SU-DHL-6 (cell line): ENCODE measurements around the gene RNF17.

Experiments used
- H2AFZ ChIP-seq: fragments of 200-600 bp; sonication (generic); 2 replicates; pipeline ENCODE4 v1.6.1; 2014; ENCODE audit warnings: low read depth, mild to moderate bottlenecking, moderate library complexity, mixed read lengths, antibody characterized with exemption, low read length; ENCODE audit not compliant: severe bottlenecking
- H3F3A ChIP-seq: fragments of 200-600 bp; shearing (Covaris generic); 2 replicates; pipeline ENCODE4 v1.6.0; 2016; ENCODE audit warnings: antibody characterized with exemption, mild to moderate bottlenecking; ENCODE audit not compliant: insufficient read depth
- H3K27ac ChIP-seq: fragments of 200-600 bp; sonication (generic); 2 replicates; pipeline ENCODE4 v1.5.1; 2016; ENCODE audit warnings: low read depth, mild to moderate bottlenecking, low read length, moderate library complexity, mixed read lengths
- H3K27me3 ChIP-seq: fragments of 200-600 bp; sonication (generic), shearing (Covaris generic); 2 replicates; pipeline ENCODE4 v1.6.0; 2014; ENCODE audit warnings: mild to moderate bottlenecking, low read length
- H3K36me3 ChIP-seq: fragments of 200-600 bp; sonication (generic); 2 replicates; pipeline ENCODE4 v1.6.1; 2014; ENCODE audit warnings: mild to moderate bottlenecking, low read length, mixed read lengths
- H3K4me2 ChIP-seq: fragments of 300-600, 200-600 bp; shearing (Covaris generic), sonication (generic); 2 replicates; pipeline ENCODE4 v1.6.0; 2014; ENCODE audit warnings: low read length, low read depth, mild to moderate bottlenecking; ENCODE audit not compliant: poor library complexity, severe bottlenecking
- H3K4me3 ChIP-seq: fragments of 200-600 bp; sonication (generic); 2 replicates; pipeline ENCODE4 v1.5.1; 2014; ENCODE audit warnings: antibody characterized with exemption, low read length, mild to moderate bottlenecking, mixed read lengths; ENCODE audit not compliant: insufficient read depth, poor library complexity, severe bottlenecking
- H3K79me2 ChIP-seq: fragments of 200-600 bp; sonication (generic); 2 replicates; pipeline ENCODE4 v1.6.1; 2014; ENCODE audit warnings: mild to moderate bottlenecking, low read length, moderate library complexity; ENCODE audit not compliant: insufficient read depth
- H3K9ac ChIP-seq: fragments of 200-600 bp; sonication (generic); 2 replicates; pipeline ENCODE4 v1.7.0; 2014; ENCODE audit warnings: mild to moderate bottlenecking, low read length
- H3K9me2 ChIP-seq: fragments of 200-600 bp; sonication (generic); replicated peaks from 2 replicates; pipeline ENCODE4 v1.6.1; 2014; ENCODE audit warnings: low read length; ENCODE audit not compliant: insufficient read depth
- H3K9me3 ChIP-seq: fragments of 200-600 bp; sonication (generic); 2 replicates; pipeline ENCODE4 v1.6.1; 2014; ENCODE audit warnings: low read length, mixed read lengths; ENCODE audit not compliant: insufficient read depth
- H4K20me1 ChIP-seq: fragments of 200-600 bp; sonication (generic); 2 replicates; pipeline ENCODE4 v1.6.1; 2014; ENCODE audit warnings: low read depth, mild to moderate bottlenecking, antibody characterized with exemption, low read length, moderate library complexity, mixed read lengths
- EZH2phosphoT487 ChIP-seq: fragments of 200-600 bp; sonication (generic), shearing (Covaris generic); conservative IDR thresholded peaks from 2 replicates; pipeline ENCODE4 v1.6.1; 2018; ENCODE audit warnings: mild to moderate bottlenecking, antibody characterized with exemption, low read length, moderate library complexity, mixed read lengths
- TF ChIP-seq, protein P1 (sequence below): fragments of 200-600 bp; sonication (generic); IDR thresholded peaks from one replicate; pipeline ENCODE4 v1.5.1; 2017; ENCODE audit warnings: antibody characterized with exemption, mild to moderate bottlenecking, low read length, moderate library complexity; ENCODE audit not compliant: insufficient read depth, poor library complexity, severe bottlenecking

The RNF17 gene

DNA sequence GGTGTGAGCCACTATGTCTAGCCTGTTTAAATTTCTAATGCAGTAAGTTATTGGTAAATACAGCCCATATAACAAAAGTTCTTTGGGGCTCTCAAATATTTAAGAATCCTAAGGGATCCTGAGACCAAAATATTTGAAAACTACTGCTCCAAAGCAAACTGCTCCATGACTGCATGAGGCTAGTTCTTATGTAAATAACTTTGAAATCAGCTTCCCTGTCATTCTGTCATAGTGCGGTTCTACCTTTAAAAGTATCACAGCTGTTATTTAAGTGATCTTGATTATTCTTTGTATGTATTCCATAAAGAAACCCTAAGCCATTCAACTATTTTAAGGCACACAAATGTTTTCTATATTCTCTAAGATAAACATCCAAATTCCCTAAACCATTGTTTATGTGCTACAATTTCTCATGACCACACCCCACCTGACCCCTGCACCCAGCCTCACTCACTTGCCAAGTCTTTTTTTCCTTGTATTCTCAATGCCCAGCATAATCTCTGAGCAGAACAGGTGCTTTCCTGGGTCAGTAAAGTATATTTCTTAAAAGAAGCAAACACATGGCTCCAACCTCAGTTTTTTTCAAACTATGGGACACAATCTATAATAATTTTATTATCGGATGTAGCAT lies 146.6 kb downstream of the RNF17 start:
- H4K20me1 ChIP-seq, result peaks cover 5% of the 10 kb centered on the region; the same call in 1 of the 2 replicates
- H3K9me3 ChIP-seq, result no peaks in the 10 kb centered on the region
- no peak overlapping the region for H2AFZ ChIP-seq
- no peaks in the 10 kb centered on the region for H3K9me2 ChIP-seq
- no peak for TF ChIP-seq EZH2phosphoT487
- TF ChIP-seq, protein P1, sequence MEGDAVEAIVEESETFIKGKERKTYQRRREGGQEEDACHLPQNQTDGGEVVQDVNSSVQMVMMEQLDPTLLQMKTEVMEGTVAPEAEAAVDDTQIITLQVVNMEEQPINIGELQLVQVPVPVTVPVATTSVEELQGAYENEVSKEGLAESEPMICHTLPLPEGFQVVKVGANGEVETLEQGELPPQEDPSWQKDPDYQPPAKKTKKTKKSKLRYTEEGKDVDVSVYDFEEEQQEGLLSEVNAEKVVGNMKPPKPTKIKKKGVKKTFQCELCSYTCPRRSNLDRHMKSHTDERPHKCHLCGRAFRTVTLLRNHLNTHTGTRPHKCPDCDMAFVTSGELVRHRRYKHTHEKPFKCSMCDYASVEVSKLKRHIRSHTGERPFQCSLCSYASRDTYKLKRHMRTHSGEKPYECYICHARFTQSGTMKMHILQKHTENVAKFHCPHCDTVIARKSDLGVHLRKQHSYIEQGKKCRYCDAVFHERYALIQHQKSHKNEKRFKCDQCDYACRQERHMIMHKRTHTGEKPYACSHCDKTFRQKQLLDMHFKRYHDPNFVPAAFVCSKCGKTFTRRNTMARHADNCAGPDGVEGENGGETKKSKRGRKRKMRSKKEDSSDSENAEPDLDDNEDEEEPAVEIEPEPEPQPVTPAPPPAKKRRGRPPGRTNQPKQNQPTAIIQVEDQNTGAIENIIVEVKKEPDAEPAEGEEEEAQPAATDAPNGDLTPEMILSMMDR, result no peak
- no peak overlapping the region for H3K27ac ChIP-seq
- no peak overlapping the region for H3K4me2 ChIP-seq
- no peak overlapping the region for H3K4me3 ChIP-seq
- no peaks in the 10 kb centered on the region for H3F3A ChIP-seq
- H3K9ac ChIP-seq, result no peak overlapping the region
- peaks cover 37% of the 10 kb centered on the region for H3K79me2 ChIP-seq
- H3K36me3 ChIP-seq, result peaks cover 23% of the 10 kb centered on the region; the same call in 1 of the 2 replicates
- no peaks in the 10 kb centered on the region for H3K27me3 ChIP-seq

DNA sequence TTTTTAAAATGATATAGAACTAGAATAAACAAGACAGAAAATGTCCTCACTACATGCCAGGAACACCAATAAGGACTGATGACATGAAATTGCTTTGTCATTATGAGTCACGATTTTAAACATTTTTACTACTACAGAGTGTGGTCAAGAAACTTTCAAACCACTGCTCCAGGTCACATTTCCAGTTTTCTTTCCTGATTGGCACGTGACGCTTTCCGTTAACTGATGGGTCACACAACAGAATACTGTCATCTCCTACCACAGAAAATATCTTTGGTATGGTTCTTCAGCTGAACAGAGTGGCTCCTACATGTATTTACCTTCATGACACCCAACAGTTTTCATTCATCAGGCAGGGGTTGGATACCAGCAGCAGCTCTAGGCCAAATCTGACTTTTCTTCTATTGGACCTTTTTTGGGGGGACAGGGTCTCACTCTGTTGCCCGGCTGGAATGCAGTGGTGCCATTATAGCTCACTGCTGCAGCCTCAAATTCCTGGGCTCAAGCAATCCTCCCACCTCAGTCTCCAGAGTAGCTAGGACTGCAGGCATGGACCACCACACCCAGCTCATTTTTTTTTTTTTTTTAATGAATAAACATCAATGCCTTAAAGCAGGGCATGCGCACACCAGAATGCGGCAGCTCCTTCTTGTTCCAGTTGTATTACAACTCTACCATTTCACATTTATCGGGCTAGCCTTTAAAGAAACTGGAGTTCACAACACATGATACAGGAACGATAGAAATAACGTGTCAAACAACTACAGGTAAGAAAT lies 147.4 kb downstream of the RNF17 start:
- no peak overlapping the region for H3K27ac ChIP-seq

DNA sequence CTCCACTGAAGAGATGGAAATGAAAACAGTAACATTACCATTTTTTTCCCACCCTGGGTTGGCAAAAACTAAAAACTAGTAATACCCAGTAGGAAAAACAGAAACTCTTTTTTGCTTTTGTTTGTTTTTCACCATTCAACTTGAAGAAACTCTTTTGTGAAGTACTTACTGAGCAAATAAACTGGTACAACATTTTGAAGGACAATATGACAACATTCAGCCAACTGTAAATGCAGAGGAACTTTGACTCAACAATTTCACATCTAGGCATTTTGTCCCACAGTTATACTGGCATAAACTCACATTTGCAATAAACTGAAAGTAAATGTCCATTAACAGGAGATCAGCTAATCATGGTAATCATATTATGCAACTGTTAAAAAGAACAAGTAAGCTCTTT lies 152.5 kb downstream of the RNF17 start:
- Histone ChIP-seq H3F3A (no peaks in the 10 kb centered on the region), H3K9me3 (no peaks in the 10 kb centered on the region), H4K20me1 (peaks cover 13% of the 10 kb centered on the region; the same call in 1 of the 2 replicates), H3K27ac (no peak overlapping the region), H3K36me3 (peaks cover 5% of the 10 kb centered on the region; the same call in 1 of the 2 replicates), H3K79me2 (peaks cover 95% of the 10 kb centered on the region), H3K4me2 (no peak overlapping the region), H2AFZ (no peak overlapping the region), H3K4me3 (no peak overlapping the region), H3K9me2 (no peaks in the 10 kb centered on the region), H3K27me3 (no peaks in the 10 kb centered on the region), H3K9ac (no peak overlapping the region)
- TF ChIP-seq, protein P1, result no peak
- no peak for TF ChIP-seq EZH2phosphoT487

More for the DNA sequence above, 147.4 kb downstream of the RNF17 start:
- Histone ChIP-seq H2AFZ (no peak overlapping the region), H3K27me3 (no peaks in the 10 kb centered on the region), H3K36me3 (peaks cover 19% of the 10 kb centered on the region; the same call in 1 of the 2 replicates), H3K9ac (no peak overlapping the region), H3K4me3 (no peak overlapping the region), H3K9me2 (no peaks in the 10 kb centered on the region), H3K79me2 (peaks cover 44% of the 10 kb centered on the region), H3K4me2 (no peak overlapping the region), H3F3A (no peaks in the 10 kb centered on the region), H4K20me1 (peaks cover 8% of the 10 kb centered on the region; the same call in 1 of the 2 replicates), H3K9me3 (no peaks in the 10 kb centered on the region)
- TF ChIP-seq, protein P1, result no peak
- no peak for TF ChIP-seq EZH2phosphoT487
